Effector memory CD4-positive, alpha-beta T cell (primary cell): ENCODE measurements around the gene GRAMD2B.
"Not testable (repeated sequence)": the region's sequence is repeated elsewhere in the genome, so short reads cannot be mapped to it uniquely, and the experiment has no call there.

Experiments
- DNase-seq, 3 donors: peaks; one replicate each; pipeline ENCODE4 v3.0.0-alpha.2; 2020
- H3K27ac ChIP-seq: 2 replicates; pipeline ENCODE4 v1.7.0; 2013; ENCODE audit warnings: mild to moderate bottlenecking, low read length, moderate library complexity; ENCODE audit not compliant: insufficient read depth, poor library complexity, severe bottlenecking
- H3K27me3 ChIP-seq: replicated peaks from 2 replicates; pipeline ENCODE4 v1.7.0; 2013; ENCODE audit warnings: mild to moderate bottlenecking, low read length; ENCODE audit not compliant: insufficient read depth, control insufficient read depth, poor library complexity, severe bottlenecking
- H3K36me3 ChIP-seq: 2 replicates; pipeline ENCODE4 v1.7.0; 2013; ENCODE audit warnings: mild to moderate bottlenecking, low read length, moderate library complexity; ENCODE audit not compliant: control insufficient read depth, insufficient read depth
- H3K4me1 ChIP-seq: 2 replicates; pipeline ENCODE4 v1.7.0; 2013; ENCODE audit warnings: low read length, mild to moderate bottlenecking; ENCODE audit not compliant: control insufficient read depth, insufficient read depth, poor library complexity, severe bottlenecking
- H3K4me3 ChIP-seq: 2 replicates; pipeline ENCODE4 v1.7.0; 2013; ENCODE audit warnings: low read length, low read depth, mild to moderate bottlenecking; ENCODE audit not compliant: insufficient read depth, poor library complexity, severe bottlenecking
- H3K9me3 ChIP-seq: 2 replicates; pipeline ENCODE4 v1.7.0; 2013; ENCODE audit warnings: mild to moderate bottlenecking, low read length, moderate library complexity; ENCODE audit not compliant: control insufficient read depth

Gene GRAMD2B

GRCh38 chr5:126514131-126514557, 90.9 kb downstream of the GRAMD2B start:
- Histone ChIP-seq H3K4me1 (peaks cover 7% of the 10 kb centered on the region), H3K27me3 (no peaks in the 10 kb centered on the region), H3K9me3 (no peaks in the 10 kb centered on the region), H3K27ac (no peak overlapping the region), H3K4me3 (no peak overlapping the region), H3K36me3 (no peaks in the 10 kb centered on the region)
- DNase-seq: no peak

GRCh38 chr5:126514558-126515141, 91.4 kb downstream of the GRAMD2B start:
- H3K4me1 ChIP-seq: peaks cover 3% of the 10 kb centered on the region
- no peak for DNase-seq
- no peaks in the 10 kb centered on the region for H3K9me3 ChIP-seq
- no peaks in the 10 kb centered on the region for H3K36me3 ChIP-seq
- no peak overlapping the region for H3K4me3 ChIP-seq
- no peak overlapping the region for H3K27ac ChIP-seq
- no peaks in the 10 kb centered on the region for H3K27me3 ChIP-seq

DNA sequence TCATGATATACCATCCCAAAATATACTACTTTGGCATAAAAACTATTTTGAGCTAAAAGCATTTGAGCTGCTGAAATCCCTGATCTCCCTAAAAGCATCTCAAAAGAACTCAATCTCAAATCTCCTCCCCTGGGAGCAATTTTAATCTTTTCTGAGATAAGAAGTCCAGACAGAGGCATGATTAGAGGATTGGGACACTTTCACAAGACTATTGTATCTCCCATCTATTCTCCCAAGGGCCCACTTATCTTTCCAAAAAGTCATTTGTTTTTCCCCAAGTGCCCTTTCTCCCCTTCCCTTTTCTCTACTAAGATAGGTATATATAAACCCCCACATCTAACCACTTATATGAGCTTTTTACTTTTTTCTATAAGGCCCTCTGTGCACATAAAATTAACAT, 92.1 kb downstream of the GRAMD2B start:
- Histone ChIP-seq H3K4me1 (no peaks in the 10 kb centered on the region), H3K4me3 (no peak overlapping the region), H3K36me3 (no peaks in the 10 kb centered on the region), H3K9me3 (no peaks in the 10 kb centered on the region), H3K27ac (no peak overlapping the region), H3K27me3 (no peaks in the 10 kb centered on the region)
- no peak for DNase-seq

GRCh38 chr5:126516133-126516532, 92.9 kb downstream of the GRAMD2B start:
- Histone ChIP-seq H3K27ac (no peak overlapping the region), H3K4me3 (no peak overlapping the region), H3K4me1 (no peaks in the 10 kb centered on the region), H3K27me3 (no peaks in the 10 kb centered on the region), H3K36me3 (no peaks in the 10 kb centered on the region), H3K9me3 (no peaks in the 10 kb centered on the region)
- no peak for DNase-seq

DNA sequence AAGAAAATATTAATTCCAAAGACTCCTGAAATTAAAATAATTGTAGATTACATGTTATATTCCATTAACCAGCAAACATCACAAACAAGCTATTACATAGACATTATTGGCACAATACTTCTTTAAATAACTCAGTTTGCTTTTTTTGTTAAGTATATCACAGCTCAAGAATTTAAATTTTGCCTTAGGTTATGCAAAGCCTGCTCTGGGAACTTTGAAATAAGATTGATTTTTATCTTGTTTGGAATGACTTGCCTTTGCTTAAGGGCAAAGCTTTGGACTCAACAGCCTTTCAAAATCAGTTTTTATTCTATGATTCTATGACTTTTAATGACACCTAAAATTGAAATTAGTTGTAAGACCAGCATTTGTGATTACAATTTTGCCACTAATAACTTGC, 93.6 kb downstream of the GRAMD2B start:
- Histone ChIP-seq H3K4me3 (no peak overlapping the region), H3K27ac (no peak overlapping the region), H3K36me3 (no peaks in the 10 kb centered on the region), H3K4me1 (no peaks in the 10 kb centered on the region), H3K27me3 (no peaks in the 10 kb centered on the region), H3K9me3 (no peaks in the 10 kb centered on the region)
- DNase-seq: no peak

GRCh38 chr5:126519223-126519622, 96.0 kb downstream of the GRAMD2B start:
- H3K4me3 ChIP-seq, H3K36me3 ChIP-seq, H3K4me1 ChIP-seq, H3K27ac ChIP-seq, H3K27me3 ChIP-seq, H3K9me3 ChIP-seq, DNase-seq: not testable (repeated sequence)

DNA sequence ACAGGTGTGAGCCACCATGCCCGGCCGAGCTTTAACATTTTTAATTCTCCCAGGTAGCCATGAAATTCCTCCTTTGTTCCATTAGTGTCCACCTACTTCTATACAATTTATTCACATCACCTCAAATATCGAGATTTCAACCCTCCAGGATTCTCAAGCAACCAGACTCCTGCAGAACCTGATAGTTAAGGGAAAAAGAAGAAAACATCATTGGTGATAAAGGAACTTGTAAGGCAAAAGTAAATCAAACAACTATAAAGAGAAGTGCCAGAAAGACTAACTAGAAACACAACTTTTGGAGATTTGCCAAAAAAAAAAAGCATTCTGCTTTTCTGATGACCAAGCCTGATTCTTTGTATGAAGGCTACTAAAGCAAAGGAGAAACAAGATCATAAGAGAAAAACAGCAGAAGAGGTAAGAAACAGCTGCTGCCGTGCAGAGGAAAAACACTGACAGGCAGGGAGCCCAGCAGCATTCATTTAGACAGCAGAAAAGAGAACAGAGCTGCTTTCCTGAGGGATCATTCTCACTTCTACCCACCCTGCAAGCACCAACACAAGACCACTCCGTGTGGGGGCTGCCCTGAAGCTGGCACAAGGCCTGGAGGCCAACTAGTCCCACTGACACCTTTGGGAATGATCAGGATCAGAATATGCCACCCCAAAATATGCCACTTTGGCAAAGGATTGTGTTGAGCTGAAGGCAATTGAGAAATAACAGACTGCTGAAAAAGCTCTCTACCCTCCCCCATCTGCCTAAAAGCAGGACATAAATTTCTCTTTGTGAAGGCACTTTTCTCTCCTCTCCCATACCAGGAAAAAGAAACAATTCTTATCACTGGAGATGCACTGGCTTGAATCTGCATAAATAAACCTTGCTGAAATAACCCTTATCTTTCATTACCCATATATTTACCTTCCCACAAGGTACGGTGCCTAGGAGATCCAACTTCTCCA, 96.7 kb downstream of the GRAMD2B start:
- H3K27ac ChIP-seq: no peak overlapping the region

GRCh38 chr5:126520593-126520953, 97.4 kb downstream of the GRAMD2B start:
- Histone ChIP-seq H3K4me3 (no peak overlapping the region), H3K36me3 (no peaks in the 10 kb centered on the region), H3K4me1 (no peaks in the 10 kb centered on the region), H3K27me3 (no peaks in the 10 kb centered on the region), H3K27ac (no peak overlapping the region), H3K9me3 (no peaks in the 10 kb centered on the region)
- DNase-seq: no peak

More for the DNA sequence above, 96.7 kb downstream of the GRAMD2B start:
- Histone ChIP-seq H3K27me3 (no peaks in the 10 kb centered on the region), H3K4me1 (no peaks in the 10 kb centered on the region), H3K36me3 (no peaks in the 10 kb centered on the region), H3K9me3 (no peaks in the 10 kb centered on the region), H3K4me3 (no peak overlapping the region)
- DNase-seq: no peak

GRCh38 chr5:126521130-126521529, 97.9 kb downstream of the GRAMD2B start:
- no peak overlapping the region for H3K27ac ChIP-seq
- H3K36me3 ChIP-seq: no peaks in the 10 kb centered on the region
- H3K9me3 ChIP-seq: no peaks in the 10 kb centered on the region
- H3K4me3 ChIP-seq: no peak overlapping the region
- no peak for DNase-seq
- no peaks in the 10 kb centered on the region for H3K4me1 ChIP-seq
- H3K27me3 ChIP-seq: no peaks in the 10 kb centered on the region

- Histone ChIP-seq H3K9me3 (no peaks in the 10 kb centered on the region), H3K36me3 (no peaks in the 10 kb centered on the region), H3K27ac (no peak overlapping the region), H3K4me1 (no peaks in the 10 kb centered on the region), H3K4me3 (no peak overlapping the region), H3K27me3 (no peaks in the 10 kb centered on the region)
- DNase-seq: no peak
Observed at GRCh38 chr5:126523818-126524510, 100.8 kb downstream of the GRAMD2B start.
